HepG2 (cell line): Measurements from ENCODE around the gene STK25. TPM values are rescaled to one million over a fixed set of nuclear protein-coding genes. Genes with fewer than 3 reads are reported as not detected.
A peak's percentile ranks its signal among the peaks of the same experiment; 100 is the strongest.

ENCODE experiments used
- KDM2A ChIP-seq: sonication (generic); formaldehyde crosslinking; IDR thresholded peaks from 2 replicates; pipeline ENCODE4 v1.4.0; 2020; ENCODE audit warnings: low read depth, missing genetic modification reagents, borderline replicate concordance
- NKX3-1 ChIP-seq: sonication (generic); formaldehyde crosslinking; IDR thresholded peaks from 2 replicates; pipeline ENCODE4 v1.5.0; 2020; ENCODE audit warnings: missing genetic modification reagents
- ONECUT2 ChIP-seq: sonication (generic); formaldehyde crosslinking; IDR thresholded peaks from 2 replicates; pipeline ENCODE4 v1.4.0; 2020; ENCODE audit warnings: missing genetic modification reagents
- RFXANK ChIP-seq: IDR thresholded peaks from 2 replicates; pipeline ENCODE4 v1.6.1; 2016
- SIN3A ChIP-seq: IDR thresholded peaks from 2 replicates; pipeline ENCODE4 v1.6.1; 2011; ENCODE audit warnings: low read depth, mild to moderate bottlenecking, control low read depth, low read length, borderline replicate concordance
- TAF15 ChIP-seq: fragments of 200-400 bp; formaldehyde crosslinking; IDR thresholded peaks from one replicate; pipeline ENCODE4 v1.6.1; 2018; ENCODE audit warnings: mild to moderate bottlenecking, low read depth, low read length; ENCODE audit not compliant: poor library complexity, severe bottlenecking
- YY1 ChIP-seq: IDR thresholded peaks from 2 replicates; pipeline ENCODE4 v1.6.1; 2011; ENCODE audit warnings: low read length, low read depth, moderate library complexity, mild to moderate bottlenecking; ENCODE audit not compliant: insufficient read depth, insufficient replicate concordance
- ZBTB20 ChIP-seq: sonication (generic); formaldehyde crosslinking; IDR thresholded peaks from 2 replicates; pipeline ENCODE4 v1.8.1; 2023; ENCODE audit warnings: missing genetic modification reagents, low read depth, mild to moderate bottlenecking, borderline replicate concordance
- ZNF33B ChIP-seq: sonication (generic); formaldehyde crosslinking; IDR thresholded peaks from 2 replicates; pipeline ENCODE4 v1.5.1; 2020; ENCODE audit warnings: mild to moderate bottlenecking, missing genetic modification reagents
- ZNF350 ChIP-seq: sonication (generic); formaldehyde crosslinking; IDR thresholded peaks from 2 replicates; pipeline ENCODE4 v1.4.0; 2020; ENCODE audit warnings: mild to moderate bottlenecking, low read depth, missing genetic modification reagents, borderline replicate concordance
- ZNF44 ChIP-seq: sonication (generic); formaldehyde crosslinking; IDR thresholded peaks from 2 replicates; pipeline ENCODE4 v1.5.1; 2020; ENCODE audit warnings: mild to moderate bottlenecking, missing genetic modification reagents
- ZNF780A ChIP-seq: sonication (generic); formaldehyde crosslinking; IDR thresholded peaks from 2 replicates; pipeline ENCODE4 v1.8.0; 2022; ENCODE audit warnings: mild to moderate bottlenecking, missing genetic modification reagents, moderate library complexity
- ZNF781 ChIP-seq: sonication (generic); formaldehyde crosslinking; IDR thresholded peaks from 2 replicates; pipeline ENCODE4 v1.5.1; 2020; ENCODE audit warnings: borderline replicate concordance, mild to moderate bottlenecking, missing genetic modification reagents; ENCODE audit errors: not compliant biosample characterization
- ZNF788 ChIP-seq: sonication (generic); formaldehyde crosslinking; IDR thresholded peaks from 2 replicates; pipeline ENCODE4 v1.5.0; 2020; ENCODE audit warnings: mild to moderate bottlenecking, missing genetic modification reagents, borderline replicate concordance
- ZNF816 ChIP-seq: sonication (generic); formaldehyde crosslinking; IDR thresholded peaks from 2 replicates; pipeline ENCODE4 v1.8.0; 2022; ENCODE audit warnings: missing genetic modification reagents, mild to moderate bottlenecking, borderline replicate concordance
- polyA plus RNA-seq, 8 experiments: library from polyadenylated mRNA; depleted of rRNA in 3 of 8; stranded (reverse) in 7 of 8; unstranded in 1 of 8; fragments of >200 nt; fragmentation: Illumina TruSeq in 4 of 8; extraction: Trizol in 4 of 8; gene quantifications; 2 replicates each; pipeline versions ENCODE4 v1.2.1 to v1.2.3, GENCODE V29; 2011 to 2016; ENCODE audit warnings: low read depth in 4 of 8, missing spikeins in 1 of 8, mixed read lengths in 1 of 8; ENCODE audit not compliant: insufficient read depth in 1 of 8
- total RNA-seq, 5 experiments: library from RNA; depleted of rRNA; stranded (reverse); fragments of >200 nt; fragmentation: Illumina TruSeq; extraction: Trizol; gene quantifications; 2 replicates each; pipeline ENCODE4 v1.2.3, GENCODE V29; 2016; ENCODE audit warnings: low read depth in 1 of 5
- TF ChIP-seq, protein P1 (sequence below): IDR thresholded peaks from 2 replicates; pipeline ENCODE4 v1.6.1; 2016; ENCODE audit warnings: mild to moderate bottlenecking
- TF ChIP-seq, protein P2 (sequence below): sonication (generic); formaldehyde crosslinking; IDR thresholded peaks from 2 replicates; pipeline ENCODE4 v1.4.0; 2020; ENCODE audit warnings: missing genetic modification reagents, mild to moderate bottlenecking, borderline replicate concordance
- TF ChIP-seq, protein P3 (sequence below): sonication (generic); formaldehyde crosslinking; IDR thresholded peaks from 2 replicates; pipeline ENCODE4 v1.5.0; 2020; ENCODE audit warnings: mild to moderate bottlenecking, missing genetic modification reagents
- TF ChIP-seq, protein P4 (sequence below): sonication (generic); formaldehyde crosslinking; IDR thresholded peaks from 2 replicates; pipeline ENCODE4 v1.4.0; 2020; ENCODE audit warnings: mild to moderate bottlenecking, missing genetic modification reagents

STK25 gene
- total and polyA plus RNA-seq, 2 of the 13 experiments (the other 11 are each of a cell fraction or from before 2014, with no cell fraction given): 177 to 481 TPM

DNA sequence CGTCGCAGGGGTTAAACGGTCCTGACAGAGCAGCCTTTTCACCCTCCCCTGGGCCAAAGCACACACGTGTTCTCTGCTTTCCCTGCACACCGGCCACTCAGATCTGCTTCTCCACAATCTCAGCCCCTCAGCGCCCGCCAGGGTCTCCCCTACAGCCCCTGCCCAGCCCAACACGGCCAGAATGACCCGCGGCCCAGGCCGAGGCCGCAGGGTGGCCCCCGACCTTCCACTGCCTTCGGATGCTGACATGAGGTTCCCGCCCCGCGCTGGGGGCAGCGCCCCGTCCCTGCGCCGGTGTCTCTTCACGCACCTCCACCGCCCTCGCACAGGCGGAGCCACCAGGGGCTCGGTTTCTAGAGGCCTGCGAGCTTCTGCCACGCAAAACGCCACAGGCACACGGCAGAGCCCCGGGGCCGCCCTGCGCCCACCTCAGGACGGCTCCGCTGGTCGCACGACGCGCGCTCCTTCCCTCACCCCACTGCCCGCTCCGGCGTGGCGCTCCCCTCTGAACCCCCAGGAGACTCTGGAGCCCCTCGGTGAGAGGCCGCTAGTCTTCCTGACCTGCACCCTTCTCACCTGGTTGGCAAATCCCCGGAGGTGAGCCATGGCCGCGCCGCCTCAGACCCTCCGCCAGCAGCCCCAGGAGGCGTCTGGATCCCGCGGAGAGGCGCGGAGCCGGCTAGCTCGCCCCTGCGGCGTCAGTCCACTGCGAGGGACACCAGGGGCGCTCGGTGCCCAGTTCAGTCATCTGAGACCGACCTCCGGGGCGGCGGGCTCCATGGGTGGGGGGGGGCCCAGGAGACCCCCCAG is 749 bp downstream of the STK25 start (continued):
- TF ChIP-seq, protein P1, sequence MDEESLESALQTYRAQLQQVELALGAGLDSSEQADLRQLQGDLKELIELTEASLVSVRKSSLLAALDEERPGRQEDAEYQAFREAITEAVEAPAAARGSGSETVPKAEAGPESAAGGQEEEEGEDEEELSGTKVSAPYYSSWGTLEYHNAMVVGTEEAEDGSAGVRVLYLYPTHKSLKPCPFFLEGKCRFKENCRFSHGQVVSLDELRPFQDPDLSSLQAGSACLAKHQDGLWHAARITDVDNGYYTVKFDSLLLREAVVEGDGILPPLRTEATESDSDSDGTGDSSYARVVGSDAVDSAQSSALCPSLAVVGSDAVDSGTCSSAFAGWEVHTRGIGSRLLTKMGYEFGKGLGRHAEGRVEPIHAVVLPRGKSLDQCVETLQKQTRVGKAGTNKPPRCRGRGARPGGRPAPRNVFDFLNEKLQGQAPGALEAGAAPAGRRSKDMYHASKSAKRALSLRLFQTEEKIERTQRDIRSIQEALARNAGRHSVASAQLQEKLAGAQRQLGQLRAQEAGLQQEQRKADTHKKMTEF (CRISPR knock-in tag): peak; percentile 44; the same call in 1 of the 2 replicates
- TF ChIP-seq KDM2A (CRISPR knock-in tag): peak; percentile 63; the same call in 1 of the 2 replicates
- TF ChIP-seq ZNF816: peak; percentile 91
- peak; percentile 47; the same call in 1 of the 2 replicates for TF ChIP-seq SIN3A
- peak; percentile 45; the same call in 1 of the 2 replicates for TF ChIP-seq ZNF350 (CRISPR knock-in tag)
- no peak for TF ChIP-seq RFXANK
- TF ChIP-seq ZNF780A (CRISPR knock-in tag): peak; percentile 19; the same call in 1 of the 2 replicates
- TF ChIP-seq, protein P2, sequence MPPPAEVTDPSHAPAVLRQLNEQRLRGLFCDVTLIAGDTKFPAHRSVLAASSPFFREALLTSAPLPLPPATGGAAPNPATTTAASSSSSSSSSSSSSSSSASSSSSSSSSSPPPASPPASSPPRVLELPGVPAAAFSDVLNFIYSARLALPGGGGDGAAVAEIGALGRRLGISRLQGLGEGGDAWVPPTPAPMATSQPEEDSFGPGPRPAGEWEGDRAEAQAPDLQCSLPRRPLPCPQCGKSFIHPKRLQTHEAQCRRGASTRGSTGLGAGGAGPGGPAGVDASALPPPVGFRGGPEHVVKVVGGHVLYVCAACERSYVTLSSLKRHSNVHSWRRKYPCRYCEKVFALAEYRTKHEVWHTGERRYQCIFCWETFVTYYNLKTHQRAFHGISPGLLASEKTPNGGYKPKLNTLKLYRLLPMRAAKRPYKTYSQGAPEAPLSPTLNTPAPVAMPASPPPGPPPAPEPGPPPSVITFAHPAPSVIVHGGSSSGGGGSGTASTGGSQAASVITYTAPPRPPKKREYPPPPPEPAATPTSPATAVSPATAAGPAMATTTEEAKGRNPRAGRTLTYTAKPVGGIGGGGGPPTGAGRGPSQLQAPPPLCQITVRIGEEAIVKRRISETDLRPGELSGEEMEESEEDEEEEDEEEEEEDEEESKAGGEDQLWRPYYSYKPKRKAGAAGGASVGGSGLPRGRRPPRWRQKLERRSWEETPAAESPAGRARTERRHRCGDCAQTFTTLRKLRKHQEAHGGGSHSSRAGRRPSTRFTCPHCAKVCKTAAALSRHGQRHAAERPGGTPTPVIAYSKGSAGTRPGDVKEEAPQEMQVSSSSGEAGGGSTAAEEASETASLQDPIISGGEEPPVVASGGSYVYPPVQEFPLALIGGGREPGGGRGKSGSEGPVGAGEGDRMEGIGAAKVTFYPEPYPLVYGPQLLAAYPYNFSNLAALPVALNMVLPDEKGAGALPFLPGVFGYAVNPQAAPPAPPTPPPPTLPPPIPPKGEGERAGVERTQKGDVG (CRISPR knock-in tag): peak; percentile 46; the same call in 1 of the 2 replicates
- TF ChIP-seq ZNF788 (CRISPR knock-in tag): 0 out of 2 replicates have a peak, but pooled peaks have one; percentile 11
- no peak for TF ChIP-seq ZNF44
- TF ChIP-seq ONECUT2 (CRISPR knock-in tag): 0 out of 2 replicates have a peak, but pooled peaks have one; percentile 7
- TF ChIP-seq, protein P3, sequence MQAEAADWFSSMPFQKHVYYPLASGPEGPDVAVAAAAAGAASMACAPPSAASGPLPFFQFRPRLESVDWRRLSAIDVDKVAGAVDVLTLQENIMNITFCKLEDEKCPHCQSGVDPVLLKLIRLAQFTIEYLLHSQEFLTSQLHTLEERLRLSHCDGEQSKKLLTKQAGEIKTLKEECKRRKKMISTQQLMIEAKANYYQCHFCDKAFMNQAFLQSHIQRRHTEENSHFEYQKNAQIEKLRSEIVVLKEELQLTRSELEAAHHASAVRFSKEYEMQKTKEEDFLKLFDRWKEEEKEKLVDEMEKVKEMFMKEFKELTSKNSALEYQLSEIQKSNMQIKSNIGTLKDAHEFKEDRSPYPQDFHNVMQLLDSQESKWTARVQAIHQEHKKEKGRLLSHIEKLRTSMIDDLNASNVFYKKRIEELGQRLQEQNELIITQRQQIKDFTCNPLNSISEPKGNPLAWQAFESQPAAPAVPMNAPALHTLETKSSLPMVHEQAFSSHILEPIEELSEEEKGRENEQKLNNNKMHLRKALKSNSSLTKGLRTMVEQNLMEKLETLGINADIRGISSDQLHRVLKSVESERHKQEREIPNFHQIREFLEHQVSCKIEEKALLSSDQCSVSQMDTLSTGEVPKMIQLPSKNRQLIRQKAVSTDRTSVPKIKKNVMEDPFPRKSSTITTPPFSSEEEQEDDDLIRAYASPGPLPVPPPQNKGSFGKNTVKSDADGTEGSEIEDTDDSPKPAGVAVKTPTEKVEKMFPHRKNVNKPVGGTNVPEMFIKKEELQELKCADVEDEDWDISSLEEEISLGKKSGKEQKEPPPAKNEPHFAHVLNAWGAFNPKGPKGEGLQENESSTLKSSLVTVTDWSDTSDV (CRISPR knock-in tag): peak; percentile 82
- TF ChIP-seq NKX3-1 (CRISPR knock-in tag): peak; percentile 7; the same call in 1 of the 2 replicates
- TF ChIP-seq ZNF33B: 0 out of 2 replicates have a peak, but pooled peaks have one; percentile 31
- TF ChIP-seq ZBTB20: peak; percentile 77; the same call in 1 of the 2 replicates
- peak; percentile 57 for TF ChIP-seq ZNF781 (CRISPR knock-in tag)
- peak; percentile 14 for TF ChIP-seq YY1
- peak; percentile 72 for TF ChIP-seq TAF15
- TF ChIP-seq, protein P4, sequence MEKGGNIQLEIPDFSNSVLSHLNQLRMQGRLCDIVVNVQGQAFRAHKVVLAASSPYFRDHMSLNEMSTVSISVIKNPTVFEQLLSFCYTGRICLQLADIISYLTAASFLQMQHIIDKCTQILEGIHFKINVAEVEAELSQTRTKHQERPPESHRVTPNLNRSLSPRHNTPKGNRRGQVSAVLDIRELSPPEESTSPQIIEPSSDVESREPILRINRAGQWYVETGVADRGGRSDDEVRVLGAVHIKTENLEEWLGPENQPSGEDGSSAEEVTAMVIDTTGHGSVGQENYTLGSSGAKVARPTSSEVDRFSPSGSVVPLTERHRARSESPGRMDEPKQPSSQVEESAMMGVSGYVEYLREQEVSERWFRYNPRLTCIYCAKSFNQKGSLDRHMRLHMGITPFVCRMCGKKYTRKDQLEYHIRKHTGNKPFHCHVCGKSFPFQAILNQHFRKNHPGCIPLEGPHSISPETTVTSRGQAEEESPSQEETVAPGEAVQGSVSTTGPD: no peak
